NOMO-1 treated with dmso at 0.1 percent for 144 hours (cell line): ENCODE measurements around the gene DZIP1L.

ENCODE experiments used
- DNase-seq: peaks from one replicate; lab custom pipeline; 2025; ENCODE audit not compliant: unreplicated experiment; lab: John Stamatoyannopoulos, UW

The DZIP1L gene

DNA sequence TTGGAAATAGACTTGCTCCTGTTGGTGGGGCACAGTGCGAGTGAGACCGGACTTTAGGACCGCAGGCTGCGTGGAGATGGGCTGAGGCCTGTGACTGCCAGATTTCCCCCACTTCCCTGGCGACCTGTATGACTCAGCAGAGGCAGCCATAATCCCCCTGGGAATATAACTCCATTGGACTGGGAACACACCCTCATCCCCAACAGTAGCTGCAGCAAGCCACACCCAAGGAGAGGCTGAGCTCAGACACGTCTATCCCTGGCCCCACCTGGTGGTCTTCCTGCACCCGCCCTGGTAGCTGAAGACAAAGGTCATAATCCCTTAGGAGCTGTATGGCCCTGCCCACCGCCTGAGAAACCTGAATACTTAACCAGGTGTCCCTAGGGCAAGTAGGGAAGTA lies 42.6 kb downstream of the DZIP1L start:
- DNase-seq, result no peak

DNA sequence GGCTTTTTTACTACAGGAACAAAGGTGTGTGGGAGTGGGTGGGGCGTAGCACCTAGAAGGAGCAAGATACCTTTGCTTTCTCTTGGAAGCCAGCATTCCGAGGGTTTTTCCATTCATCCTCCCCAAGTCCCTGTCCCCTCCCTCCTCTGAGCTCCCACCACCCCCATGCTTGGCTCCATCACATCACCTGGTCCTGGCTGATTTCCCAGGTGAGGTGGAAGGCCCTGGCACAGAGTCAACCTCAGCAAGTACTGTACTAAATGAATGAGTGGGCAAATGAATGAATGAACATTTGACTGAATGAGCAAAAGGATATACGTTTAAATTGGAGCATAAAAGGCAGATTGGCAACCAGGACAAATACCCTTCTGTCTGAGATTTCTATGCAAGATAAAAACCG lies 45.4 kb downstream of the DZIP1L start:
- DNase-seq, result no peak

DNA sequence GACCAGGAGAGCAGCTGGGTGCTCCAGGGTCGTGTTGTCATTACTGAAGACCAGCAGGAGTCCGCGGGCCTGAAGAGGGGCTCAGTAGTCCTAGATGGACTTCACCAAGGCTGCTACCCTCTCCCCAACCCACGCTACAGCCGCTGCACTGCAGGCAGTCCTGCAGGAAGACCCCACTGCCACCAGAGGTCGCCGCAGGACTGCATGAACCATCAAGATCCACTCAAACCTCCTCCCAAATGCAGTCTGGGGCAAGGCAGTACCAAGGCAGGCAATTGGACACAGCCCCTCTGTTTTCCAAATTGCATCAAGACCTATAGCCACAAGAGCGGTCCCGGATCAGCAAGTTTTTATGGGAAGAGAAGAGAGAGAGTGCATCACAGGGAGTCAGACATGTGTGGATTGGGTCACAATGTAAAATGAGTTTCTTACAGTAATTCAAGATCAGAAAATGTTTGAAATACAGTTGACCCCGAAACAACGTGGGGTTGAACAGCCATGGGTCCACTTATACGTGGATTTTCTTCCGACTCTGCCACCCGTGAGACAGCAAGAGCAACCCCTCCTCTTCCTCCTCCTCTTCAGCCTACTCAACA lies 46.7 kb downstream of the DZIP1L start:
- DNase-seq, result peak; percentile 29

DNA sequence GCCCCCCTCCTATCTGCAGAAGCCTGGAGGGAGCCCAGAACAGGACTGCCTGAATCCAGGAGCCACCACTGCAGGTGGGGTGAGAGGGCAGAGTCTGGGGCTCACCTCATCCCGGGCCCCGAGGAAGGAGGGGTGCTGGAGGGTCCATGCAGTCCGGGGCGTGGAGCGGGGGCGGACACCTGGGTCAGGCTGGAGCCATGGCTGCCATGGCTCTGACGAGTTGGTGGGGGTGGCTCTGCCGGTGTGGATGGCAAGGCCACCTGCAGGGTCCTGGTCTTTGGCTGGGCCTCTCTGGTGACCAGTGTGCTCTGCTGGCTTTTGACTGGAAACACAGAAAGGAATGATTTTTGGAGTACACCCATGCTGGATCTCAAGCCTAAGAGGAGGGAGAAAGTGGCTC lies 47.4 kb downstream of the DZIP1L start:
- DNase-seq, result no peak

DNA sequence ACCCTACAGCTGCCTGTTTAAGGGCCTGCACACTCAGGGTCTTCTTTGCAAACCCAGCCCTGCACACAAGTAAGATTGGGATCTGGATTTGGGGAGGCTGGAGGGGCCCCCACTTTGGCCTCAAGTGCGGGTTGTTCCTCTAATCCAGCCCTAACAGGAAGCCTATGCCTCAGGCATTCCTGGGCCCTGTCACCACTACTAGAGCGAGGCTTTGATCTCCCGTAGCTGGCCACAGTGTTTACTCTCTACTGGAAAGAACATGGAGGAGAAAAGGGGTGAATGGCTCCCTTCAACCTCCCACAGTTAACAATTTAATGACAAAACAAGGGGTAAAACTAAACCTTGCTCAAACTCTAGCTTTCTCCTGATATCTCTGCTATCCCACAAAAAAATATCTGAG lies 48.4 kb downstream of the DZIP1L start:
- no peak for DNase-seq

DNA sequence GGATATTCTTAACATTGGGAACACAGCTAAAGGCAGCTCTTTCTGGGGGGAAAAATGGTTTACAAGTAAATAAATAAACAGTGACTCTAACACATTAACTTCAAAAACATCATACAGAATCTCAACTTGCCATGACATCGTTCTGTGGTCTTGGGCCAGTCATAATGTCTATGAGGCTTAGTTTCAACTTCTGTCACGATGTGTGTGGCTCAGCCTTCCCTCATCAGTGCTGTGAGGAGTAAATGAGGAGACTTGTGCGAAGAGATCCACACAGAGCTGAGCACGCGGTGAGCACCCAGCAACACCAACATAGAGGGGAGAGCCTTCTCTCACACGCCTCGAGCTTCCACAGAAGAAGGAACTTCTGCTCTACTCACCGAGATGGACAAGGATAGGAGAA lies 49.0 kb downstream of the DZIP1L start:
- DNase-seq, result no peak

DNA sequence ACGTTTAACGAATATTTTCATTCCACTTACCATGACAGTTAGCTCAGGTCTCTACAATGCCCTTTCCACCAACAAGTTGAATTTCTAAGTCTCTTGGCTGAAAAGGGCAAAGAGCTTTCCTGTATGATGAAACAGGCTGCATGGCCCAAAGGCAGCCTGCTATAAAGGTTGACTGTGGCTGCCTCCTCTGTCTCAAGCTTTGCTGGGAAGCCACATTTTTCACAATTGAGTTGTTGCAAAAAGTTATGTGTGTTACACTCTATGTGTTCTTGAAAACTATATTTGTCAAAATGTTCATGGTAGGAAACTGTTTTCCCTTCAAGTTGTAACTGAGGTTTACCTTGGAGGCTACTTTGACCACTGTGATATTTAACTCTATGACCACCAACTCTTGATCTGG lies 49.5 kb downstream of the DZIP1L start:
- no peak for DNase-seq

DNA sequence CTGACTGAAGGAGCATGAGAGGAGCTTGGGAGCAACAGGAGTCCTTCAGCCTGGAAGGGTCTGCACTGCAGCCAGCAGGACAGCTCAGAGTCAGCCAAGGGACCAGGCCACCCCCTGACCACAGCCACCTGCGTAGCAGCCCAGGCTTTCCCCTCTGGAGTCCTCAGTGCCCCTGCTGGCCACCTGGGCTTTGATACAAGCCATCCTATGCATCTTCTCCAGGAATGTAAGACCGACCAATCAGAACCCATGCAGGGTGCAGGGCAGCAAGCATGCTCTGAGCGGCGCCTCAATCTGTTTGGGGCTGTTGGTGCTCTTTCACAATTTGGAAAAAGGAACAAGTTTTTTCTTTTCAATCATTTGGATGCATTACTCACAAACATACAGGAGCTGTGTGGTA lies 52.0 kb downstream of the DZIP1L start:
- no peak for DNase-seq

DNA sequence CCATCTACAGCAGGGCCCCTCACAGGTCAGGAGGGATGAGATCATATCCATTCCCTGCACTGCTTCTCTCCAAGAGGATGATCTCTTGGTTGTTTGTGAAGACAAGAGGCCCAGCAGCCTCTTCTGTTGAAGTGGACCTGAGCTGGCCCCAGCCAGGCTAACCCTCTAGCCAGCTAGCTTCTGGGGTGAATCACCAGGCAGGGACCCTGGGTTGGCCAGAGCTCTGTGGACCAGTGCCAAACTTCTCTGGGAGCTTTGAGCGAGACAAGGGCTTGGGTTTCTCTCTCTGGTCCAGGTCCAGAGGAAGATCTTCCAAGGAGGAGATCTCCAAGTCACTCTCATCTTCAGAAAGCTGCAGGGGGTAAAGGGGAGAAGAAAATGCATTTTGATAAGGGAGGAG lies 52.8 kb downstream of the DZIP1L start:
- no peak for DNase-seq

DNA sequence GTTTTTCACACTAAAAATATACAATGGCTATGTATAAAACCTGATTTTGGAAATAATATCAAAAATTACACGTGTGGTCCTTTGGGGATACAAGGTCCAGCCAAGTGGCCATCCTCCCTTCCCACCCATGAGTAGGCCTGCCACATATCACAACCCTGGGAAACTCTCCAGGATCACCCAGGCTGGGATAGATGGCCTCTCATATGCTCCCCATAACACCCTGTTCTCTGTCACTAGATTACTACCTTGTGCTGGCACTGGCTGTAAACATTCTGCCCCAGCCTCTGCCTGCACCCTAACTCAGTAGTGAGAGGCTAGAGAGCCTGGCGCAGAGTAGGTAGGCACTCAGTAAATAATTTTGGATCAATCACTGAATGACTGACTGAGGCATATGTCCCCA lies 53.4 kb downstream of the DZIP1L start:
- DNase-seq, result no peak

DNA sequence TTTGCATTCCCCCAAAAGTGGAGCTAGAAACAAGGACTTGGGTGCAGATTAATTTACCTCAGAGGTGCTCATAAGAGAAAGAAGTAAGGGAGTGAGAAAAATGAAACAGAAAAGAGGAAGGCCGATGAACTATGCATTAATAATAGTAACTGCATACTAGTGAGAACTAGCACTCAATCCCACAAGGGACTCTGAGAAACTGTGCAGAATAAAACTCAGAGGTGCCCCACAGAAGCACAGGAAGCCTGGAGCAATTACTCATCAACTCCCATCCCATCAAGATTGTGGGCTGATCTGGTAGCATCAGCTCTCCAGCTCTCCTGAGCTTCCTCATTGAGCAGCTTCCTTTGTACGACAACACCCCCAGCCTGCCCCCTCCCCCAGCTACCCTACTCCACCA lies 54.6 kb downstream of the DZIP1L start:
- peak; percentile 37 for DNase-seq

DNA sequence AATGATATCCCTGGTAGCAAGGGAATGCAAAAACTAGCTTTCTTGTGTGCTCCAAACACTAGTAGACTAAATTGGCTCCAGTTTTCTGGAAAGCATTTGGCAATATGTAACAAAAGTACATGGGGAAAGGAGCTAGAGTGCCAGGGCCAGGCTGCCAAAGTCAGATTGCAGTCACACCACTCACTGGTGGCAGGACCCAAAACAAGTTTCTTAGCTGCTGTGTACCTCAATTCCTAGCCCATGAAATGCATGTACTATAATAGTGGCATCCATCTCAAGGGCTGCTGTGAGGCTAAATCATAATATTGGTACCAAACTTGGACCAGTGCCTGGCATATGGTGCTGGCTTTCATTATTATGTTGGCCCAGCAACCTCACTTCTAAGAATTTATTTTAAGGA lies 56.1 kb downstream of the DZIP1L start:
- DNase-seq, result no peak

DNA sequence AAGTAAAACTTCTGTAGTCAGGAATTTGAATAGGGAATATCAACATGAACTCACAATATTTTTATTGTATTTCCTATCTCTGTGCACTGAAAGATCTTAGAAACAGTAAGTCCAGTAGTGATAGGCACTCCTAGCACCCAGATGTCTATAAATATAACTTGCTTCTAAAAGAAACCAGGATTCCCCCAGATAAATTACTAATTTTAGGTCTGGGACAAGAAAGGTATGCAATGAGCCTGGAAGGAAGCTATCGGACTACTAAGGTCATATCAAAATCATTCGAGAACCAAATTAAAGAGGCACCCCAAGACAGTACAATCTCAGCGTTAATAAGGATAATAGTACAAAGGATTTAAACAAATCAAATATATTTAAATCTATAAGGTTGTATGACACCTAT lies 58.0 kb downstream of the DZIP1L start:
- no peak for DNase-seq

DNA sequence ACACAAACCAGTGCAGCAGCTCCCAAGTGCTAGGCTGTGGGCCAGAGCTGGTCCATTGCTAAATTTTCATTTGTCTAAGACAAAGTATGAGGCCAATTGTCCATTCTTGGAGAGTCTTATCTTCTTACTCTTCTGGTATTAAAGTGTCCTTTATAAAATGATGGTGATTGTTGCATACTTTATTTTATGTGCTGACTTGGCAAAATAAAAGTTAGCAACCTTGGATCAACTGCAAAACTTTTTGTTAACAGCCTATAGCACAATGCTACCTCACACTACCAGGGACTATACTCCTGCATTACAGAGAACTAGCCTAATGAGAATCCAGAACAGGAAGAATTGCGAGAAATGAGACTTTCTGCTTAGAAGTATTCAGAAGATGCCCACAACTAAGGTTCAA lies 61.4 kb downstream of the DZIP1L start:
- DNase-seq, result no peak

DNA sequence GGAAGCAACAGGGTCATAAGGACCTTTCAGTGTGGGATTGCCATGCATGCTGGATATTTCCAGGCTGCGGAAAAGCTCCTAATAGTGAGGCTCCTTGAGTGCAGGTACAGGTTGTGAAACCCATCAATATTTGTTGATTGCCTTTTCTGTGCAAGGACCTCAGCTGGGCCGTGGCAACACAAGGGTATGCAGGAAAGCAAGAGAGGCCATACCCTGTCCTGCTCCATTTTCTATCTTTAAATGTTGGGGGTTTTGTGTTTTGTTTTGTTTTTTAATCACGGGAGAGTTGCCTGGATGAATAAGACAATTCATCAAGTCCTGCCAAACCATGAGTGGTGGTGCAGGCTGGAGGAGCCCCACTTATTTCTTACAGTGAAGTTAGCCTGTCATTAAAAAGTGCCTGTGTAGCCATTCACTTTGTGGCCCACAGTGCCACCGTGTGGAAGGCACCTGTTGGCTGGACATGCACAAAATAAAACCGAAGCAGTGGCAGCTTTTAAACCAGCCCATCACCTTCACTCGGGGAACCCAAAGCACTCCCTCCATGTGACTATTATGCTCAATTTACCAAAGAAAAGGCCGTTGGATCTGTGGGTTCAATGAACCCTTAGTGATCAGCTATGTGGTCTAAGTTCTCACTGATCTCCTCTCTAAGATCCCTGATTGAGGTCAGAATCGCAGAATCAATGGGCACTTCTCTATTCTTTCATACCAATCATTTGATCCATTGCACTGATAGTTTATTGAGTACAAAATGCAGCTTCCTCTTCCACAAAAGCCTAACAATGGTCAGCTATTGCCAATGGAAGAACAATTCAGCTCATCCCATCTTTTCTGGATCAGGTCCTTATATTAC lies 63.2 kb downstream of the DZIP1L start:
- DNase-seq, result peak; percentile 6

DNA sequence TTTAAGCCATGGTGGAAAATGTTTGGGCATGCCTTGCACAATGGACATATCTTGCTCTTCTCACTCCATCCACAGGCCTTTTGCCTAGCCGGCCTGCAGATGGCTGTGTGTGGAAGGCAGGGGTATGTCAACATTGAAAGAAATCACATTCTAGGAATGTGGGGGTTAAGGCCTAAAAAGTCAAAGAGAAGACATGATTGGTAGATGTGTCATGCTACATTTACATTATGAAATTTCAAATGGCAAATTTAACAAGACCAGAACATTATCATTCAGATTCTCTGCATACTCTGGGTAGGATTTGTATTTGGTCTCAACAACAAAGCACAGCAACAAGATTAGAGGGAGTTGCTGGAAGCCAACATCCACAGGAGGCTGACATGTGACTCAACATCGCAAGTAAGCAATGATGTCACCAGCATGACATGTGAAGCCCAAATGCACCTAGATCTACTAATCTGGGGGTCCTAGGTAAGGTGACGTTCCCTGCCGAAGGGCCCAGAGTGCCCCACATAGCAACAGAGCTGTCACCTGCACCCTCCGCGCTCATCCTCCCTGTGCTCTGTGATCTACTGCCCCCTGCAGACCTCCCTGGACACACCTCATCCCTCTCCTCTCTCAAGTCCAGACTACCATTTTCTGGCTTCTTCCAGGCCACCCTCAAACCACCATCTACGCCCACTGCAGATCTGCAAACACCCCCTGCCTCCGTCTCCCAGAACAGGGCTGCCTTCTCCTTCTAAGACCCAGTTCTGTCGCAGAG lies 66.1 kb downstream of the DZIP1L start:
- DNase-seq, result no peak

DNA sequence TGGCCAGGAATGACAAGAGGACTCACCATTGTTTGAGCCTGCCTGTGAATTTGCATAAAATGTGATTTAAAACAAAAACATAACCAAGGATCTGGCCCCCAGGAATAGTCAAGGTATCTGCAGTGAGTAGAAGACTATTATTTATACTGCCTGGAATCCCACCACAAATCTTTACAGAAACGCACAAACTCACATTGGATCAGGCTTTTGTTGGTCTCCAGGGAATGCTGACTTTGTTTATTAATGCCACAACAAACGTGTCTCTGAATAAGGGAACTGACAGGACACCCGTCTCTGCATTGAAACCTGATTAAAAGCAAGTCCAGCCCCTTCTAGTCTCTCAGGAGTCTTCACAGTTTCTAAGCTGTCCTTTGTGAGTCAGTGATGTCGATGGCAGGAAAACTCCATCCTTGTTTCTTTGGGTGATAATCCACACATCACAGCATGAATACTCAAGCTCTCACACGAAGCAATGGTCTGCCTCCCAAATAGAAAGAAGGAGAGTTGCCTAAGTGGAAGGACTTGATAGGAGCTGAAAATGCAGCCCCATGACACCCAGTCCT lies 67.7 kb downstream of the DZIP1L start:
- DNase-seq, result no peak

DNA sequence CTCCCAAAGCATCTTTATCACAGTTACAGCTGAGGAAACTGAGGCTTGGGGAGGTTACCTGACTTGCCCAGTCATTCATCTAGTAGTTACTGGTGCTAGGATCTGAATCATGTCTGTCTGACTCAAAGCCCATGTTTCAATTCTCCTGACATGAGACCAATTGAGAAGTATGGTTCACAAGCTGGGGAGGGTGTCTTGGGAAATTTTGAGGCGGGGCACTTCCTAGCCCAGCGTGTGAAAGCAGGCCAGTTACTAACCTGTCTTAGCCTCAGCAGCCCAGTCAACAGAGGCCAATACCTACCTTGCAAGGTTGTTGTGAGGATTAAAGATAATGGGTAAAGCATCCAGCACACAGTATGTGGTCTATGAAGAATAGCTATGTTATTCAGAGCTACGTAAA lies 68.5 kb downstream of the DZIP1L start:
- DNase-seq, result no peak

DNA sequence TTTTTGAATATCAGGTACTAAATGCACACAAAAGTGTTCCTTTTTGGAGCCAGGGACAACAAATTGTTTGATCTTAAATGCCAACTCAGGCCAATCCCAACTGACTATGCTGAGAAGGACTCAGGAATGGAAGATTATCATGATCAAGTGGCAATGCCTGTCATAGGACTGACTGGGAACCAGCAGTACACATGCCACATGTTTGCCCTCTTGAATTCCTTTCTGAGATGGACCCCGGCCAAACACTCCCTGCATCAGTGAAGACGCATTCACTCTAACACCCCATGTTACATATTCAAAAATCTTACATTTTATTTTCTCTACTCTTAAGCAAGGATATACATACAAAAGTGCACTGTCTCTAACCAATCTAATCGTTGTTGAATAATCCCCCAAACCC lies 69.3 kb downstream of the DZIP1L start:
- DNase-seq, result no peak

DNA sequence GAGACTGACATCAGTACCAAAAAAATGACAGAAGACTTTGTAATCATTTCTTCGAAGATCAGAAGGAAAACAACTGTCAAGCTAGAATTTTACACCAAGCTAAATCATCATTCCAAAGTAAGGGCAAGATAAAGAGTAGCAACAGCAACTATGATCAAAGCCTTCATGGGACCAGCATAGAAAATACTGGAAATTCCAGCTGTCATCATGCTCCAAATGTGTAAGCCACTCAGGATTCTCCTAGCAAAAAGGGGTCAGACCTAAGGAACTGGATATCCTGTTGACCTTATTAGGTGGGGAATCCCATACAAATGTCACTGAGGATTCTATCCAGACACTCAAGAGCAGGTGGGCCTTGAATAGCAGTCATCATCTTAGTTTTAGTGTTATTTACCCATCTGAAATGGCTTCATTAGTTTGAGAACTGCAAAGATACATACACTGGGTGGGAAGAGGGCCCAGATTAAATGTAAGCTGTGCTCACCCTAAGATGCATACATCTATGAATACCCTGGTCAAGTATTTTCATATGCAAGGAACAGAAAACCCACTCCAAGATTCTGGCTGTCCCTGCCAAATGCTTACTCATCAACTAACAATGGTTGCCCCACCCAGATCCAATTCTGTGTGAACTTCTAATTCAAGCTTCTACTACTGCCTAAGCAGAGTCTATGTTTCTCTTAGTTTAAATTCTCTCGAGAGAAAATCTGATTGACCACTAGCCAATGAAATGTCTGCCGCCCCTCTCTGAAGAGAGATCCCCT lies 72.0 kb downstream of the DZIP1L start:
- no peak for DNase-seq

DNA sequence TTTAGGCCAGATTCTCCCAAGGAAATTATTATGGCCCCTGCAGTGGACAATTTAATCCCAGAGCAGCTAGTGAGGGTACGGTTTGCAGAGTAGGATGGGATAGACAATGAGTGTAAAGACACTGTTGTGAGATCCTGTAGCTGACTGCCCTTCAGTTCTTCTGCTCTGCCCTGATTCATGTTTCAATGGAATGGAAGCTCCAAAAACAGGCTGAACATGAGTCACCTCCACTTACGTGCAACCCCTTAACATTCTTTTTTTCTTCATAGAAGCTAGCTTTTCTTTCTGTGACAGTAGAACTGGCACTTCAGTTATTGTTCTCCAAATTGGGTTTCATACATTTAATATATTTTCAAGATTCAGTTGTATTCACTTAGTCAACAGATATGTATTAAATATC lies 73.4 kb downstream of the DZIP1L start:
- DNase-seq, result no peak
